Measurements from ENCODE around the gene MESD. TPM values are rescaled to one million over a fixed set of nuclear protein-coding genes. Genes with fewer than 3 reads are reported as not detected.

MESD gene
- total and polyA plus RNA-seq, 2 of the 4 experiments (the other 2 are of a cell fraction) = 10.0 to 14.0 TPM

DNA sequence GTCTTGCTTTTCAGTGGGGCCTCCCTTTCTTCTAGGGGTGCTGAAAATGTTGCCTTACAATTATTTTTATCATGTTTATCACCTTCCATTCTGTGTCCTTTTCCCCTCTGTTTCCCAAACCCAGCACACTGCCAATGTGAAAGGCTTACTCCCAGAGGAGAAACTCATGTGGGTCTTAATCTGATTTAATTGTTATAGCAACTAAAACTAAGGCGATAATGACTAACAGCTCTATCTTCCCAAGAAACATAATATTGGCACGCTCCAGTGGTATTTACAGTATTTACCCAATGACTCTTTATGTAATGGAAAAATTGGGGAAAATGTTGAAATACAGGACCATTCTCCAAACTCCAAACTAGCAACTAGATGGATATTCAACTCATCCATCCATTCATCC is 58.4 kb downstream of the MESD start:
- Histone ChIP-seq H2AFZ (replicated peaks; ENCODE audit: low read length, poor library complexity) (no peak overlapping the region), H2BK120ac (ENCODE audit: low read depth, low read length) (no peak overlapping the region), H3K9me1 (ENCODE audit: insufficient read depth, low read length) (peaks cover 35% of the 10 kb centered on the region), H3K56ac (ENCODE audit: extremely low read depth, insufficient read depth, low read length) (no peak overlapping the region), H2BK15ac (ENCODE audit: low read depth, low read length) (no peak overlapping the region), H3K36me3 (ENCODE audit: control insufficient read depth, insufficient read depth, low read length) (peaks cover 73% of the 10 kb centered on the region), H3K4ac (ENCODE audit: low read depth, low read length) (no peak overlapping the region), H3K4me3 (ENCODE audit: insufficient read depth, low read depth, low read length) (no peak overlapping the region), H3K4me2 (ENCODE audit: low read depth, low read length) (no peak overlapping the region), H3K27me3 (ENCODE audit: control insufficient read depth, insufficient read depth, low read length) (no peaks in the 10 kb centered on the region), H3K14ac (replicated peaks; ENCODE audit: low read depth, low read length) (no peak overlapping the region), H4K91ac (ENCODE audit: insufficient read depth, low read depth, low read length) (no peak overlapping the region), H4K20me1 (ENCODE audit: insufficient read depth, low read length) (peaks cover 47% of the 10 kb centered on the region; the same call in 1 of the 2 replicates), H3K27ac (ENCODE audit: insufficient read depth, low read length) (no peak overlapping the region), H3K4me1 (ENCODE audit: control insufficient read depth, insufficient read depth, low read length) (peaks cover 26% of the 10 kb centered on the region), H3K18ac (ENCODE audit: low read depth, low read length) (no peak overlapping the region), H2BK5ac (ENCODE audit: low read depth, low read length, poor library complexity, severe bottlenecking) (no peak overlapping the region), H3K23ac (ENCODE audit: low read depth, low read length) (no peak overlapping the region), H3K9ac (ENCODE audit: low read depth, low read length) (no peak overlapping the region), H3K79me1 (ENCODE audit: low read depth in 1 of 2, low read length in 2 of 2) (peaks cover 0 to 8% of the 10 kb centered on the region in 2 experiments; a peak in 1 of 4 replicates), H2AK9ac (replicated peaks; ENCODE audit: low read depth, low read length, poor library complexity) (no peak overlapping the region), H4K5ac (ENCODE audit: low read depth, low read length) (no peak overlapping the region), H4K8ac (ENCODE audit: low read depth in 2 of 2, low read length in 2 of 2) (no peak overlapping the region), H3K9me3 (ENCODE audit: control insufficient read depth, insufficient read depth, low read length) (no peaks in the 10 kb centered on the region), H2AK5ac (ENCODE audit: low read depth, low read length) (no peak overlapping the region), H2BK20ac (ENCODE audit: low read depth, low read length) (no peak overlapping the region)
- POLR2A ChIA-PET (ENCODE audit: unreplicated experiment) = no interaction called here
- ATAC-seq (ENCODE audit: low read depth) = no peak
- DNase-seq = no peak
- dilution Hi-C loops (cut with HindIII; ENCODE audit: low sequenced_read_pairs, unreplicated experiment) = no loop called here
- BruUV-seq (replicated peaks) = no TSS peak
- no CpG with 5 or more reads among the region's 2 CpGs for WGBS, 2 experiments (ENCODE audit: extremely low coverage in 2 of 2, insufficient read length in 1 of 2)
- CTCF ChIA-PET = no interaction called here
- TF ChIP-seq MAZ (IDR thresholded peaks at IDR 0.05; ENCODE audit: borderline replicate concordance, low read depth, low read length) (no peak), RCOR1 (IDR thresholded peaks at IDR 0.05; ENCODE audit: insufficient replicate concordance, low read length) (no peak), BHLHE40 (IDR thresholded peaks at IDR 0.05; ENCODE audit: low read depth, low read length) (no peak), RAD21 (IDR thresholded peaks at IDR 0.05; ENCODE audit: low read length) (no peak)
- in situ Hi-C loops (cut with MboI; ENCODE audit: low sequenced_read_pairs) = no loop called here
- intact Hi-C loops (cut with micrococcal nuclease) = no loop called here

Measured in IMR-90 (cell line).